Right atrium auricular region (tissue), 2 donors: ENCODE results near the gene DLG2. TPM values are rescaled to one million over a fixed set of nuclear protein-coding genes. Genes with fewer than 3 reads are reported as not detected.

Source experiments
- DNase-seq: peaks from one replicate; pipeline ENCODE4 v3.0.0-alpha.2; 2019; ENCODE audit warnings: low spot score
- H3K27ac ChIP-seq, 2 donors: fragments of 200-600 bp; sonication (generic); 1 replicate in 1 of 2; 2 replicates in 1 of 2; pipeline ENCODE4 v1.5.1; 2016 to 2019
- H3K27me3 ChIP-seq, 2 donors: fragments of 200-600 bp; sonication (generic); one replicate each; pipeline versions ENCODE4 v1.5.1 to v1.6.0; 2017 to 2019
- H3K36me3 ChIP-seq: fragments of 200-600 bp; sonication (generic); one replicate; pipeline ENCODE4 v1.5.1; 2016
- H3K4me1 ChIP-seq, 2 donors: fragments of 200-600 bp; sonication (generic); one replicate each; pipeline versions ENCODE4 v1.5.1 to v1.6.0; 2017 to 2019
- H3K4me3 ChIP-seq, 2 donors: fragments of 200-600 bp; sonication (generic); 1 replicate in 1 of 2; 2 replicates in 1 of 2; pipeline ENCODE4 v1.5.1; 2017 to 2019; ENCODE audit warnings: mild to moderate bottlenecking in 1 of 2, moderate library complexity in 1 of 2
- H3K9me3 ChIP-seq, 2 donors: fragments of 200-600 bp; sonication (generic); one replicate each; pipeline ENCODE4 v1.5.1; 2019
- CTCF ChIP-seq, 2 donors: fragments of 200-600 bp; sonication (generic); IDR thresholded peaks; one replicate each; pipeline ENCODE4 v1.5.1; 2019; ENCODE audit warnings: antibody characterized with exemption in 2 of 2
- total RNA-seq, 2 donors: library from RNA; depleted of rRNA; stranded (reverse); fragments of >200 nt; gene quantifications; one replicate each; pipeline ENCODE4 v1.1.0, GENCODE V29; 2016

DLG2 gene
- total RNA-seq, 2 donors from 2014 or later, result 6.6 to 6.7 TPM

- TF ChIP-seq CTCF (IDR thresholded peaks at IDR 0.05), result no peak
- Histone ChIP-seq H3K4me1 (no peaks in the 10 kb centered on the region), H3K27me3 (no peaks in the 10 kb centered on the region), H3K36me3 (no peaks in the 10 kb centered on the region), H3K4me3 (no peak overlapping the region), H3K9me3 (no peaks in the 10 kb centered on the region), H3K27ac (no peak overlapping the region)
- no peak for DNase-seq
Measured at GRCh38 chr11:84894666-84895065, 732.5 kb downstream of the DLG2 start.

- Histone ChIP-seq H3K9me3 (no peaks in the 10 kb centered on the region), H3K4me1 (peaks cover 0 to 10% of the 10 kb centered on the region in 2 donors), H3K27me3 (no peaks in the 10 kb centered on the region), H3K27ac (no peak overlapping the region), H3K36me3 (no peaks in the 10 kb centered on the region), H3K4me3 (no peak overlapping the region)
- no peak for TF ChIP-seq CTCF (IDR thresholded peaks at IDR 0.05)
- no peak for DNase-seq
Measured at GRCh38 chr11:84890676-84891075, 736.5 kb downstream of the DLG2 start.

GRCh38 chr11:84889556-84889955 is 737.6 kb downstream of the DLG2 start:
- TF ChIP-seq CTCF (IDR thresholded peaks at IDR 0.05), result no peak
- DNase-seq, result no peak
- no peaks in the 10 kb centered on the region for H3K9me3 ChIP-seq
- no peaks in the 10 kb centered on the region for H3K36me3 ChIP-seq
- no peaks in the 10 kb centered on the region for H3K27me3 ChIP-seq
- no peak overlapping the region for H3K27ac ChIP-seq
- no peak overlapping the region for H3K4me3 ChIP-seq
- H3K4me1 ChIP-seq, result peaks cover 0 to 10% of the 10 kb centered on the region in 2 donors

GRCh38 chr11:84887055-84887629 is 740.0 kb downstream of the DLG2 start:
- Histone ChIP-seq H3K27ac (peak overlapping the region in 1 of 2 donors; percentile 54), H3K27me3 (no peaks in the 10 kb centered on the region), H3K4me3 (no peak overlapping the region), H3K4me1 (peaks cover 0 to 10% of the 10 kb centered on the region in 2 donors), H3K36me3 (no peaks in the 10 kb centered on the region), H3K9me3 (no peaks in the 10 kb centered on the region)
- TF ChIP-seq CTCF (IDR thresholded peaks at IDR 0.05), result no peak
- no peak for DNase-seq

GRCh38 chr11:84886344-84886743 is 740.8 kb downstream of the DLG2 start:
- H3K27me3 ChIP-seq, result no peaks in the 10 kb centered on the region
- H3K4me1 ChIP-seq, result peaks cover 0 to 10% of the 10 kb centered on the region in 2 donors
- DNase-seq, result no peak
- H3K9me3 ChIP-seq, result no peaks in the 10 kb centered on the region
- TF ChIP-seq CTCF (IDR thresholded peaks at IDR 0.05), result no peak
- H3K4me3 ChIP-seq, result no peak overlapping the region
- no peaks in the 10 kb centered on the region for H3K36me3 ChIP-seq
- peak overlapping the region in 1 of 2 donors; percentile 69 for H3K27ac ChIP-seq

GRCh38 chr11:84884836-84885235 is 742.3 kb downstream of the DLG2 start:
- Histone ChIP-seq H3K4me1 (peaks cover 0 to 10% of the 10 kb centered on the region in 2 donors), H3K36me3 (no peaks in the 10 kb centered on the region), H3K27me3 (no peaks in the 10 kb centered on the region), H3K9me3 (no peaks in the 10 kb centered on the region), H3K27ac (peak overlapping the region in 1 of 2 donors; percentile 61), H3K4me3 (no peak overlapping the region)
- no peak for DNase-seq
- no peak for TF ChIP-seq CTCF (IDR thresholded peaks at IDR 0.05)
